ENCODE measurements around the gene CLMP. TPM values are rescaled to one million over a fixed set of nuclear protein-coding genes. Genes with fewer than 3 reads are reported as not detected.

CLMP gene
- total and polyA plus RNA-seq, 2 donors (not counting 1 experiment from before 2014, with no cell fraction given): 0.01 TPM; not detected in 1

Small RNA genes lying within 50 kb of the gene (small RNA-seq; reads per million reads assigned to genes)
- not detected for gene RPL31P47 (ENCODE audit: insufficient read length, low read depth, low replicate concordance)
- gene SNORD14C (ENCODE audit: insufficient read length, low read depth, low replicate concordance): not detected
- not detected for gene SNORD14D (ENCODE audit: insufficient read length, low read depth, low replicate concordance)
- 1,187 reads per million, percentile 98 among the genes with 10 or more reads in this experiment for gene SNORD14E (ENCODE audit: insufficient read length, low read depth, low replicate concordance)

Other genes starting within 250 kb of the CLMP start
- gene BSX, start 213.4 kb downstream of the CLMP start, total RNA-seq: not detected in 2 replicates
- gene BSX, start 213.4 kb downstream of the CLMP start, polyA plus RNA-seq: not detected in 2 replicates
- gene HSPA8, start 133.1 kb downstream of the CLMP start, total RNA-seq: 455 and 480 TPM in 2 replicates
- 367 and 738 TPM in 2 replicates for gene HSPA8, start 133.1 kb downstream of the CLMP start, polyA plus RNA-seq
- gene GRAMD1B, start 235.0 kb upstream of the CLMP start, total RNA-seq: 9.6 and 11.6 TPM in 2 replicates
- 0.58 and 0.91 TPM in 2 replicates for gene GRAMD1B, start 235.0 kb upstream of the CLMP start, polyA plus RNA-seq

All from B cell (primary cell).